Mesendoderm (in vitro differentiated cells): ENCODE data around the gene KDM6A.
"Not testable (repeated sequence)": the region's sequence is repeated elsewhere in the genome, so short reads cannot be mapped to it uniquely, and the experiment has no call there.

Experiments used
- DNase-seq: peaks from one replicate; pipeline ENCODE4 v3.0.0; 2013
- H2AK5ac ChIP-seq: 2 replicates; pipeline ENCODE4 v1.6.1; 2013; ENCODE audit warnings: low read length, inconsistent platforms
- H2BK120ac ChIP-seq: 2 replicates; pipeline ENCODE4 v1.6.1; 2013; ENCODE audit warnings: low read depth, mild to moderate bottlenecking, low read length, moderate library complexity, mixed read lengths
- H2BK15ac ChIP-seq: replicated peaks from 2 replicates; pipeline ENCODE4 v1.6.1; 2013; ENCODE audit warnings: low read depth, mild to moderate bottlenecking, moderate library complexity
- H2BK5ac ChIP-seq: 2 replicates; pipeline ENCODE4 v1.6.1; 2013; ENCODE audit warnings: low read length, inconsistent platforms
- H3K18ac ChIP-seq: 2 replicates; pipeline ENCODE4 v1.6.1; 2013; ENCODE audit warnings: mild to moderate bottlenecking, low read length, mixed read lengths
- H3K23ac ChIP-seq: one replicate; pipeline ENCODE4 v1.6.1; 2013; ENCODE audit warnings: low read length
- H3K27ac ChIP-seq: 2 replicates; pipeline ENCODE4 v1.5.1; 2013; ENCODE audit warnings: low read depth, mild to moderate bottlenecking, inconsistent platforms, low read length, moderate library complexity
- H3K27me3 ChIP-seq: 2 replicates; pipeline ENCODE4 v1.6.1; 2013; ENCODE audit warnings: low read length, control low read depth, mild to moderate bottlenecking, inconsistent platforms; ENCODE audit not compliant: insufficient read depth, poor library complexity
- H3K36me3 ChIP-seq: 2 replicates; pipeline ENCODE4 v1.6.1; 2013; ENCODE audit warnings: low read length, inconsistent platforms; ENCODE audit not compliant: control insufficient read depth, insufficient read depth
- H3K4ac ChIP-seq: one replicate; pipeline ENCODE4 v1.6.1; 2013; ENCODE audit warnings: low read depth, mild to moderate bottlenecking, low read length, moderate library complexity
- H3K4me1 ChIP-seq: 2 replicates; pipeline ENCODE4 v1.6.1; 2013; ENCODE audit warnings: low read depth, low read length, inconsistent platforms; ENCODE audit not compliant: control insufficient read depth
- H3K4me2 ChIP-seq: 2 replicates; pipeline ENCODE4 v1.6.1; 2013; ENCODE audit warnings: low read length
- H3K4me3 ChIP-seq: 2 replicates; pipeline ENCODE4 v1.5.1; 2013; ENCODE audit warnings: mild to moderate bottlenecking, low read length
- H3K56ac ChIP-seq: one replicate; pipeline ENCODE4 v1.6.1; 2013; ENCODE audit warnings: low read length
- H3K79me1 ChIP-seq: 2 replicates; pipeline ENCODE4 v1.6.1; 2013; ENCODE audit warnings: low read length, inconsistent platforms
- H3K79me2 ChIP-seq: 2 replicates; pipeline ENCODE4 v1.6.1; 2013; ENCODE audit warnings: mild to moderate bottlenecking, low read length; ENCODE audit not compliant: control insufficient read depth, insufficient read depth
- H3K9ac ChIP-seq: 2 replicates; pipeline ENCODE4 v1.6.1; 2013; ENCODE audit warnings: low read length, inconsistent platforms
- H4K5ac ChIP-seq: one replicate; pipeline ENCODE4 v1.6.1; 2013; ENCODE audit warnings: low read length
- H4K8ac ChIP-seq: one replicate; pipeline ENCODE4 v1.6.1; 2013; ENCODE audit warnings: low read depth, mild to moderate bottlenecking, control low read depth, low read length, moderate library complexity
- WGBS: extraction: QIAGEN DNeasy Blood & Tissue Kit; methylation state at CpG from one replicate; pipeline ENCODE4 v1.1.7; 2013; ENCODE audit warnings: low lambda C conversion rate, missing lambda C conversion rate; ENCODE audit not compliant: insufficient coverage; ENCODE audit errors: extremely low coverage; 5-methylcytosine and 5-hydroxymethylcytosine counted together

KDM6A gene

DNA sequence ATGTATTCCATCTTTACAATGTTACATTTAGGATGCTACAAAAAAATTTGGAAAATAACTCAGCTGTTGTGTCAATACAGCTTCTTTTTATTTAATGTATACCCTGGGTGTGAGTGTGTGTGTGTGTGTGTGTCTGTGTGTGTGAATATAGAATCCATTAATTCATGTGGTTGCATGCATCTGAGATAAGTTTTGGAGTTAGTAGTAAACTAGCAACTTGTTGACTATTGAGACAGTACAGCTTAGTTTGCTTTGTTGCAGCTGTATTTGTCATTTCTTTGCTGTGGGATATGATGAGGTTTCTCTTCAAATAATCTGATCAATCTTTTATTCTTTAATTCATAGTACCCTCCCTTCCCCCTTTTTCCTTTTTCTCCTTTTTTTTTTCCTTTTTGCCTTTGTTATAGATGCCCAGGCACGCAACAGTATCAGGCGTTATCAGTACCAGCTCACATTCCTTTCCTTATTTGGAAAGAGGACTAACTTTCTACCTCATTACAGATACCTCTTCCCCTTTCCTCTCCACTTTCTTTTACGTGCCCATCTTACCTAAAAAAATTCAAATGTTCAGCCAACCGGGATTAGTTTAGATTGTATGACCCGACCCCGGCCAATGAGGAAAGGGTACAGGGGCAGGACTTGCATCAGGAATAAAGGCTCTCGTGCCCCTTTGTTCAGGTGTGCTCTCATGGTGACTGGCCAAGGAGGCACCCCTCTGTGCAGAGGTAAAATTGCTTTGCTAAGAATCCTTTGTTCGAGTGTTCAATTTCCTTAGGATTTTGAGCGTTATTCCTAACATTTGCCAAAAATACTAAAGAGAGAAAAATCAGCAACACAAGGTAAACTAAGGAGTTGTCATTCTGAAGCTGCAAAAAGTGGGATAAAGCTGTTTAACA lies 77.7 kb downstream of the KDM6A start:
- not testable (repeated sequence) for H2BK15ac ChIP-seq, H3K36me3 ChIP-seq, H3K4me2 ChIP-seq, H2BK120ac ChIP-seq, H4K5ac ChIP-seq, H2BK5ac ChIP-seq, H3K4me1 ChIP-seq, H3K27me3 ChIP-seq, H3K18ac ChIP-seq, H3K79me1 ChIP-seq, H3K4me3 ChIP-seq, H3K23ac ChIP-seq, H4K8ac ChIP-seq, H2AK5ac ChIP-seq, H3K4ac ChIP-seq, H3K27ac ChIP-seq
- Histone ChIP-seq H3K79me2 (peaks cover 47% of the 10 kb centered on the region), H3K56ac (peak overlapping the region; percentile 74), H3K9ac (peak overlapping the region; percentile 53)
- peak; percentile 93 for DNase-seq
- no CpG with 5 or more reads among the region's 9 CpGs for WGBS

DNA sequence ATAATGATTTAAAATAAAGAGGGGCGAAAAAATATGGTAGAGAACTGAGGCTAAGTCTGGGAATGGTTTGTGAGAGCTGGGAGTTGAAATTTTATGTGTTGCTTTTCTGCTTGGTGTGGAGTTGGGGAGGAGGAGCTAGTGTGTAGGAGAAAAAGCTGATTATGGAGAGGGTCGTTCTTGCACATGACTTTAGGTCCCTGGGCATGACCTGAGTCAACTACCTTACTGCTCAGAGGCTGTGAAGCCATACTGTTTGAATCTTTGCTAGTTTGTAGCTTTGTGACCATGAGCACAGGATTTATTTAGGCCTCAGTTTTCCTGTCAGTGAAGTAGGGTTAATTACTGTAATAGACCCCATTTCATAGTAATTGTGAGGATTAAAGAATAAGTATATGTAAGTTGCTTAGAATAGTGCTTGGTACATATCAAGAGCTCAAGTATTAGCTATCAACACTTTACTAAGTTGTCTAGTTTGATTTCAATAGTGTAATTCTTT lies 78.6 kb downstream of the KDM6A start:
- no peaks in the 10 kb centered on the region for H3K79me1 ChIP-seq
- H3K23ac ChIP-seq: no peak overlapping the region
- peak overlapping the region; percentile 45 for H2BK5ac ChIP-seq
- H3K79me2 ChIP-seq: peaks cover 49% of the 10 kb centered on the region
- H2AK5ac ChIP-seq: no peak overlapping the region
- H3K18ac ChIP-seq: peak overlapping the region; percentile 60
- H2BK120ac ChIP-seq: no peak overlapping the region
- no peak overlapping the region for H4K8ac ChIP-seq
- H3K56ac ChIP-seq: peak overlapping the region; percentile 88
- no peaks in the 10 kb centered on the region for H3K27me3 ChIP-seq
- H3K4me2 ChIP-seq: peak overlapping the region; percentile 31
- WGBS: no CpG with 5 or more reads among the region's 2 CpGs
- H3K4ac ChIP-seq: no peak overlapping the region
- H4K5ac ChIP-seq: no peak overlapping the region
- H3K9ac ChIP-seq: peak overlapping the region; percentile 74
- no peak overlapping the region for H3K27ac ChIP-seq
- no peak for DNase-seq
- H3K4me1 ChIP-seq: no peaks in the 10 kb centered on the region
- H3K4me3 ChIP-seq: peak overlapping the region; percentile 65
- H3K36me3 ChIP-seq: no peaks in the 10 kb centered on the region
- no peak overlapping the region for H2BK15ac ChIP-seq

DNA sequence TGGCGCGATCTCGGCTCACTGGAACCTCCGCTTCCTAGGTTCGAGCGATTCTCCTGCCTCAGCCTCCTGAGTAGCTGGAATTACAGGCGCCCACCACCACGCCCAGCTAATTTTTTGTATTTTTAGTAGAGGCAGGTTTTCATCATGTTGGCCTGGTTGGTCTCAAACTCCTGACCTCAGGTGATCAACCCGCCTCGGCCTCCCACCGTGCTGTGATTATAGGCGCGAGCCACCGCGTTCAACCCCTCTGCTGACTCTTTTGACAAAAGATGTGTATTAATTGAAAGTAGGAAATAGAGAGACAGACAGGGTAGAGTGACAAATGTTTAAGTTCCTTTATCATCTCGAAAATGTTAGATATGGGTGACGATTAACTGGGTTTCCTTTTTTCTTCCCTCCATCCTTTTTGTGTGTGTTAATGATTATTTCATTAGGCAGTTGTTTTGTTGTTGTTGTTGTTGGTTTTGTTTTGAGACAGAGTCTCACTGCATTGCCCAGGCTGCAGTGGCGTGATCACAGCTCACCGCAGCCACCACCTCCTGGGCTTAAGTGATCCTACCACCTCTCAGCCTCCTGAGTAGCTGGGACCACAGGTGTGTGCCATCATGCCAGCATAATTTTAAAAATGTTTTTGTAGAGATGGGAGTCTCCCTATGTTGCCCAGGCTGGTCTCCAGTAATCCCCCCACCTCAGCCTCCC lies 79.5 kb downstream of the KDM6A start:
- Histone ChIP-seq H3K4me3 (no peak overlapping the region), H3K18ac (no peak overlapping the region), H3K27ac (no peak overlapping the region), H3K36me3 (no peaks in the 10 kb centered on the region), H2BK120ac (no peak overlapping the region), H2BK15ac (no peak overlapping the region), H3K4me1 (no peaks in the 10 kb centered on the region), H3K27me3 (no peaks in the 10 kb centered on the region), H2AK5ac (no peak overlapping the region), H3K4me2 (no peak overlapping the region), H4K5ac (no peak overlapping the region), H3K4ac (no peak overlapping the region), H3K79me1 (no peaks in the 10 kb centered on the region), H3K23ac (no peak overlapping the region), H3K79me2 (peaks cover 52% of the 10 kb centered on the region), H3K56ac (peak overlapping the region; percentile 60), H4K8ac (no peak overlapping the region), H2BK5ac (no peak overlapping the region), H3K9ac (peak overlapping the region; percentile 24)
- no CpG with 5 or more reads among the region's 19 CpGs for WGBS
- no peak for DNase-seq

DNA sequence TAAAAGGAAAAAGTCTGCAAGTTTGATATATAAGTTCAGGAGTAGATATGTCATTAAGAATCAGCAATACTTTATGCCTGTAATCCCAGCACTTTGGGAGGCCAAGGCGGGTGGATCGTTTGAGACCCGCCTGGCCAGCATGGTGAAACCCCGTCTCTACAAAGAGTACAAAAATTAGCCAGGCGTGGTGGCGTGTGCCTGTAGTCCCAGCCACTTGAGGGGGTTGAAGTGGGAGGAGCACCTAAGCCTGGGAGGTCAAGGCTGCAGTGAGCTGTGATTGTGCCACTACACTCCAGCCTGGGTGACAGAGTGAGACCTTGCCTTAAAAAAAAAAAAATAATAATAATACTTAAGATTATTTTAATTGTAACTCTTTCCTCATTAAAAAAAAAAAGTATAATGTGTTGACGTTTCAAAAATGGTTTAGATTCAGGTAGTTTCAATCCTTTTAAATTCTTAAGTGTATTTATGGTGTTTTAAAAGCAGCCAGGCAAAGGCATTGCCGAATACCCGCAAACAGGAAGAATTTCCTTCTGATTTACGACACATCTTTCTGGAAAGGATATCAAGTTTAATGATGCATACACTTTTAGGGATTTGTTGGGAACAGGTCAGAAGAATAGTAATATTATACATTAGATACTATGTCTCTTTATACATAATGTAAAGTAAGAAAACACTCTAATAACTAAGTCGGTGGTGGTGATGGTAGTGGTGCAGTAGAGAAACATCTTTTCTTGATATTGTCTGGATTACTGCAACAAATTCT lies 80.9 kb downstream of the KDM6A start:
- no peak overlapping the region for H2AK5ac ChIP-seq
- no peak overlapping the region for H2BK5ac ChIP-seq
- peaks cover 48% of the 10 kb centered on the region for H3K79me2 ChIP-seq
- no peak overlapping the region for H4K8ac ChIP-seq
- no peak overlapping the region for H3K18ac ChIP-seq
- H2BK120ac ChIP-seq: no peak overlapping the region
- H2BK15ac ChIP-seq: no peak overlapping the region
- H4K5ac ChIP-seq: no peak overlapping the region
- H3K4ac ChIP-seq: no peak overlapping the region
- no peaks in the 10 kb centered on the region for H3K4me1 ChIP-seq
- H3K56ac ChIP-seq: peak overlapping the region; percentile 7
- H3K4me3 ChIP-seq: no peak overlapping the region
- no peaks in the 10 kb centered on the region for H3K27me3 ChIP-seq
- DNase-seq: no peak
- H3K79me1 ChIP-seq: no peaks in the 10 kb centered on the region
- no peak overlapping the region for H3K9ac ChIP-seq
- no peak overlapping the region for H3K4me2 ChIP-seq
- no peak overlapping the region for H3K27ac ChIP-seq
- no CpG with 5 or more reads among the region's 11 CpGs for WGBS
- no peaks in the 10 kb centered on the region for H3K36me3 ChIP-seq
- H3K23ac ChIP-seq: no peak overlapping the region

DNA sequence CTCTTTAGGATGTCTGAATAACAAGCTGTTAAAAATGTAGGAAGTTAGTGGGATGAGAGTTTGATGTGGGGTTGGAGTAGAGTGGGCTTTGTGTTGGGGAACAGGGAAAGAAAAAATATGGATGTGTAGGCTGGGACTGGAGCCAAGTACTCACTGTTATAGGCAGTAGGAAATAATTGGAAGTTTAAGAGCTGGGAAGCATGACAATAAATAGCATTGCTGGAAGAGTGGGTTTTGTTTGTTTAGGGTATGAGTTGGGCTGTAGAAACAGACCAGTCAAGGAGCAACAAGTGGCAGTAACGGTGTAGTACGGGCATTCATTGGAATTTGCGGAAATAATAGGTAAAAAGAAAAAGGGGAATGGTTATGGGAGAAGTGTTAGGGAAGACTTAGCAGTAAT lies 81.6 kb downstream of the KDM6A start:
- no peak overlapping the region for H4K5ac ChIP-seq
- H3K4me1 ChIP-seq: no peaks in the 10 kb centered on the region
- 100% methylated on average over 2 of the region's 3 CpGs for WGBS
- H2AK5ac ChIP-seq: no peak overlapping the region
- no peak overlapping the region for H3K4ac ChIP-seq
- H3K9ac ChIP-seq: no peak overlapping the region
- H3K27ac ChIP-seq: no peak overlapping the region
- no peak overlapping the region for H3K18ac ChIP-seq
- H3K23ac ChIP-seq: no peak overlapping the region
- no peak overlapping the region for H3K4me2 ChIP-seq
- no peak overlapping the region for H3K4me3 ChIP-seq
- H3K79me1 ChIP-seq: no peaks in the 10 kb centered on the region
- no peaks in the 10 kb centered on the region for H3K36me3 ChIP-seq
- no peaks in the 10 kb centered on the region for H3K27me3 ChIP-seq
- H2BK120ac ChIP-seq: no peak overlapping the region
- H4K8ac ChIP-seq: no peak overlapping the region
- H3K79me2 ChIP-seq: peaks cover 48% of the 10 kb centered on the region
- H2BK15ac ChIP-seq: no peak overlapping the region
- H3K56ac ChIP-seq: peak overlapping the region; percentile 56
- no peak for DNase-seq
- no peak overlapping the region for H2BK5ac ChIP-seq
